HepG2 (cell line): ENCODE results near the gene CNNM3. TPM values are rescaled to one million over a fixed set of nuclear protein-coding genes. Genes with fewer than 3 reads are reported as not detected.

ENCODE experiments used
- DRAP1 ChIP-seq: IDR thresholded peaks from 2 replicates; pipeline ENCODE4 v1.6.1; 2016; ENCODE audit warnings: missing genetic modification reagents, missing compliant biosample characterization
- ETV5 ChIP-seq: IDR thresholded peaks from 2 replicates; pipeline ENCODE4 v1.6.1; 2018; ENCODE audit warnings: missing biosample characterization, missing genetic modification reagents, inconsistent platforms, borderline replicate concordance
- FOSL2 ChIP-seq: sonication (generic); formaldehyde crosslinking; IDR thresholded peaks from 2 replicates; pipeline ENCODE4 v1.4.0; 2020; ENCODE audit warnings: missing genetic modification reagents
- IKZF1 ChIP-seq: fragments of 450-650 bp; IDR thresholded peaks from 2 replicates; pipeline ENCODE4 v1.7.1; 2016
- KDM1A ChIP-seq: IDR thresholded peaks from 2 replicates; pipeline ENCODE4 v1.6.1; 2016; ENCODE audit warnings: missing compliant biosample characterization
- KDM5B ChIP-seq: sonication (generic); formaldehyde crosslinking; IDR thresholded peaks from 2 replicates; pipeline ENCODE4 v1.4.0; 2020; ENCODE audit warnings: missing genetic modification reagents, mild to moderate bottlenecking, borderline replicate concordance
- KLF12 ChIP-seq: sonication (generic); formaldehyde crosslinking; IDR thresholded peaks from 2 replicates; pipeline ENCODE4 v1.4.0; 2020; ENCODE audit warnings: missing genetic modification reagents, borderline replicate concordance
- MLXIP ChIP-seq: sonication (generic); formaldehyde crosslinking; IDR thresholded peaks from 2 replicates; pipeline ENCODE4 v1.9.0; 2021; ENCODE audit warnings: missing genetic modification reagents, borderline replicate concordance
- NFE2L1 ChIP-seq: sonication (generic); formaldehyde crosslinking; IDR thresholded peaks from 2 replicates; pipeline ENCODE4 v1.4.0; 2020; ENCODE audit warnings: missing genetic modification reagents, mild to moderate bottlenecking, borderline replicate concordance
- NFKB2 ChIP-seq: sonication (generic); formaldehyde crosslinking; IDR thresholded peaks from 2 replicates; pipeline ENCODE4 v1.4.0; 2020; ENCODE audit warnings: missing genetic modification reagents, borderline replicate concordance
- TCF7L2 ChIP-seq: IDR thresholded peaks from 2 replicates; pipeline ENCODE4 v1.6.1; 2011; ENCODE audit warnings: mild to moderate bottlenecking, low read depth, low read length, moderate library complexity
- TMF1 ChIP-seq: sonication (generic); formaldehyde crosslinking; IDR thresholded peaks from 2 replicates; pipeline ENCODE4 v1.8.1; 2022; ENCODE audit warnings: low read depth, missing genetic modification reagents
- TOE1 ChIP-seq: sonication (generic); formaldehyde crosslinking; IDR thresholded peaks from 2 replicates; pipeline ENCODE4 v1.4.0; 2020; ENCODE audit warnings: mild to moderate bottlenecking, missing genetic modification reagents
- ZBTB10 ChIP-seq: sonication (generic); formaldehyde crosslinking; IDR thresholded peaks from 2 replicates; pipeline ENCODE4 v1.4.0; 2020; ENCODE audit warnings: missing genetic modification reagents, borderline replicate concordance
- ZBTB43 ChIP-seq: sonication (generic); formaldehyde crosslinking; conservative IDR thresholded peaks from 2 replicates; pipeline ENCODE4 v1.4.0; 2020; ENCODE audit warnings: missing genetic modification reagents
- ZNF567 ChIP-seq: sonication (generic); formaldehyde crosslinking; IDR thresholded peaks from 2 replicates; pipeline ENCODE4 v1.8.1; 2023; ENCODE audit warnings: mild to moderate bottlenecking, missing genetic modification reagents, borderline replicate concordance
- ZNF597 ChIP-seq: sonication (generic); formaldehyde crosslinking; IDR thresholded peaks from 2 replicates; pipeline ENCODE4 v1.5.0; 2020; ENCODE audit warnings: missing genetic modification reagents
- ZNF605 ChIP-seq: sonication (generic); formaldehyde crosslinking; IDR thresholded peaks from 2 replicates; pipeline ENCODE4 v1.8.0; 2022; ENCODE audit warnings: mild to moderate bottlenecking, missing genetic modification reagents
- ZNF670 ChIP-seq: sonication (generic); formaldehyde crosslinking; IDR thresholded peaks from 2 replicates; pipeline ENCODE4 v1.8.0; 2022; ENCODE audit warnings: mild to moderate bottlenecking, missing genetic modification reagents, borderline replicate concordance
- ZNF768 ChIP-seq: sonication (generic); formaldehyde crosslinking; IDR thresholded peaks from 2 replicates; pipeline ENCODE4 v1.4.0; 2020; ENCODE audit warnings: missing genetic modification reagents
- ZZZ3 ChIP-seq: sonication (generic); formaldehyde crosslinking; IDR thresholded peaks from 2 replicates; pipeline ENCODE4 v1.4.0; 2020; ENCODE audit warnings: missing genetic modification reagents, mild to moderate bottlenecking, borderline replicate concordance
- polyA plus RNA-seq, 8 experiments: library from polyadenylated mRNA; depleted of rRNA in 3 of 8; stranded (reverse) in 7 of 8; unstranded in 1 of 8; fragments of >200 nt; fragmentation: Illumina TruSeq in 4 of 8; extraction: Trizol in 4 of 8; gene quantifications; 2 replicates each; pipeline versions ENCODE4 v1.2.1 to v1.2.3, GENCODE V29; 2011 to 2016; ENCODE audit warnings: low read depth in 4 of 8, missing spikeins in 1 of 8, mixed read lengths in 1 of 8; ENCODE audit not compliant: insufficient read depth in 1 of 8
- total RNA-seq, 5 experiments: library from RNA; depleted of rRNA; stranded (reverse); fragments of >200 nt; fragmentation: Illumina TruSeq; extraction: Trizol; gene quantifications; 2 replicates each; pipeline ENCODE4 v1.2.3, GENCODE V29; 2016; ENCODE audit warnings: low read depth in 1 of 5

CNNM3 gene
- total and polyA plus RNA-seq, 2 of the 13 experiments (the other 11 are each of a cell fraction or from before 2014, with no cell fraction given), result 21.2 to 27.9 TPM

- TF ChIP-seq MLXIP (CRISPR knock-in tag) (peak; percentile 76; the same call in 1 of the 2 replicates), NFE2L1 (CRISPR knock-in tag) (no peak), NFKB2 (CRISPR knock-in tag) (peak; percentile 93; the same call in 1 of the 2 replicates), ZBTB10 (no peak; the same call in 1 of the 2 replicates), DRAP1 (peak; percentile 73), ZNF597 (CRISPR knock-in tag) (no peak), ZNF605 (CRISPR knock-in tag) (peak; percentile 69), FOSL2 (CRISPR knock-in tag) (peak; percentile 91), ZNF768 (CRISPR knock-in tag) (peak; percentile 58), ZNF670 (peak; percentile 82), ZNF567 (CRISPR knock-in tag) (peak; percentile 97), TMF1 (no peak; the same call in 1 of the 2 replicates), ZZZ3 (CRISPR knock-in tag) (no peak; the same call in 1 of the 2 replicates), KLF12 (CRISPR knock-in tag) (peak; percentile 94; the same call in 1 of the 2 replicates), TCF7L2 (no peak), ZBTB43 (peak; percentile 97), KDM1A (CRISPR knock-in tag) (peak; percentile 93), IKZF1 (no peak), ETV5 (peak; percentile 74; the same call in 1 of the 2 replicates), TOE1 (no peak), KDM5B (peak; percentile 76; the same call in 1 of the 2 replicates)
These were observed 3.2 kb downstream of the CNNM3 start (continued) for GRCh38 chr2:96819128-96819875.
